ENCODE measurements around the gene CDC42EP4.

DNA sequence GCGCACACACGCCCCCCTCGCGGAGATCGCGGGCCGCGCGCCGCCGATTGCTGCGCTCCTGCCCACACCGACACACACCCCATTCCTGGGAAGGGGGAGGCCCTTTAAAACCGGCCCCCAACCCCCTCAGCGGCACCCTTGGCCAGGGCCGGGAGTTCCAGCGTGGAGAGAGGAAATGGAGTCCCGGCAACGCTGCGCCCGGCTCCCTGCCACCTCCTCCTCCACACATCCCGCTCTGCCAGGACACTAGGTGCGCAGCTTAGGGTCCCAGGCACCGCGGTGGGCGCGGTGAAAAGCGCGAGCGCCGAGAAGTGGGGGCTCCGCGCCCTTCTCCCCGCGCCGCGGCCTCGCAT, 397 bp downstream of the CDC42EP4 start:
- TF ChIP-seq, protein P1, sequence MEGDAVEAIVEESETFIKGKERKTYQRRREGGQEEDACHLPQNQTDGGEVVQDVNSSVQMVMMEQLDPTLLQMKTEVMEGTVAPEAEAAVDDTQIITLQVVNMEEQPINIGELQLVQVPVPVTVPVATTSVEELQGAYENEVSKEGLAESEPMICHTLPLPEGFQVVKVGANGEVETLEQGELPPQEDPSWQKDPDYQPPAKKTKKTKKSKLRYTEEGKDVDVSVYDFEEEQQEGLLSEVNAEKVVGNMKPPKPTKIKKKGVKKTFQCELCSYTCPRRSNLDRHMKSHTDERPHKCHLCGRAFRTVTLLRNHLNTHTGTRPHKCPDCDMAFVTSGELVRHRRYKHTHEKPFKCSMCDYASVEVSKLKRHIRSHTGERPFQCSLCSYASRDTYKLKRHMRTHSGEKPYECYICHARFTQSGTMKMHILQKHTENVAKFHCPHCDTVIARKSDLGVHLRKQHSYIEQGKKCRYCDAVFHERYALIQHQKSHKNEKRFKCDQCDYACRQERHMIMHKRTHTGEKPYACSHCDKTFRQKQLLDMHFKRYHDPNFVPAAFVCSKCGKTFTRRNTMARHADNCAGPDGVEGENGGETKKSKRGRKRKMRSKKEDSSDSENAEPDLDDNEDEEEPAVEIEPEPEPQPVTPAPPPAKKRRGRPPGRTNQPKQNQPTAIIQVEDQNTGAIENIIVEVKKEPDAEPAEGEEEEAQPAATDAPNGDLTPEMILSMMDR (conservative IDR thresholded peaks at IDR 0.05; ENCODE audit: low read depth in 2 of 2): no peak
- no peak for TF ChIP-seq EZH2phosphoT487 (IDR thresholded peaks at IDR 0.05; ENCODE audit: unreplicated experiment)
- TF ChIP-seq EZH2 (IDR thresholded peaks at IDR 0.05; ENCODE audit: low read depth, unreplicated experiment): no peak
- TF ChIP-seq REST (IDR thresholded peaks at IDR 0.05; ENCODE audit: unreplicated experiment): no peak
